Fibroblast of skin of left biceps (primary cell): Measurements from ENCODE around the gene SLC34A2.

Source experiments
- DNase-seq, 2 experiments: peaks; one replicate each; pipeline ENCODE4 v3.0.0-alpha.2; 2013; ENCODE audit warnings: low read depth in 2 of 2

The SLC34A2 gene

DNA sequence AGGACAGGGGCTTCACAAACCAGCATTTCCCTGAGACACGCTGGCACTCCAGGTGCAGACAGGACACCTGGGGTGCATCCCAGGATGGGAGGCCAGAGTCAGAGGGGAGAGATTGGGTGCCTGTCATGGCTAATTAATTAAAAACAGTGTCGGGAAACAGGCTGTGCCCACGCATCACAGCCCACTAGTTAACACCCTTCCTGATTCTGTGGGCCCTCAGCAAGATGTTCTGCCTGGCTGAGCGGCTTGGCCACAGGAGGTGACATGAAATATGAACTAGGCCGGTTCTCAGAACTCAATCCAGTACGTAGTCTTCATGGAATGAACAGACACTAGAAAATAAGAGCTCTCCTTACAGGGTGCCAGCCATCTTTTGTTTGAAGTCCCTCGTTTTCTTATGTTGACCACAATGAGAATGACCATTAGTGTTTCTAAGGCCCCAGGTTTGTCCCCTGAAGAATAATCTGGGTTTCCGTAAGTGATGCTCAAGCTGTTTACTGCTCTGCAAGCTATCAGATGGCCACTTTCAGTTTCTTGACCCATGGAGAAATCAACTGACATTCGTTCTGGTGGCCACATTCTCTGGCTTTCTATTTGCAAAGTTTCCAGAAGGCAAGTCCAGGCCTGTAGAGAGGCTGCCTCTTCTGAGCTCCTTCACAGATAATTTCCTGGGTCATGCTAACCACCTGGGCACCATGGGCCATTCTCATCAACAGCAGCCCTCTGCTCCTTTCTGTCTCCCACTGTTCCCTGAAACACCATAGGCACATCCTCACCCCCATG lies 72.3 kb downstream of the SLC34A2 start:
- DNase-seq = no peak
